Adrenal gland (tissue), 12 donors: ENCODE data around the gene HIRIP3. TPM values are rescaled to one million over a fixed set of nuclear protein-coding genes. Genes with fewer than 3 reads are reported as not detected.
A peak's percentile ranks its signal among the peaks of the same experiment; 100 is the strongest.

Source experiments
- DNase-seq, 7 donors: peaks; one replicate each; pipeline ENCODE4 v3.0.0-alpha.2; 2019 to 2020
- H3K27ac ChIP-seq, 5 donors: fragments of 200-600 bp; sonication (generic) in 4 of 5; 1 replicate in 3 of 5; 2 replicates in 2 of 5; pipeline versions ENCODE4 v1.5.1 to v1.8.0; 2016 to 2020; ENCODE audit warnings: mild to moderate bottlenecking in 1 of 5
- H3K27me3 ChIP-seq: fragments of 200-600 bp; 2 replicates; pipeline ENCODE4 v1.8.0; 2021
- H3K36me3 ChIP-seq, 2 donors: fragments of 200-600 bp; replicated peaks in 1 of 2; 1 replicate in 1 of 2; 2 replicates in 1 of 2; pipeline versions ENCODE4 v1.5.1 to v1.8.0; 2018 to 2022
- H3K4me1 ChIP-seq, 2 donors: fragments of 200-600 bp; replicated peaks in 1 of 2; 1 replicate in 1 of 2; 2 replicates in 1 of 2; pipeline versions ENCODE4 v1.5.1 to v1.8.0; 2018 to 2021
- H3K4me3 ChIP-seq, 4 donors: fragments of 200-600 bp; sonication (generic) in 3 of 4; one replicate each; pipeline ENCODE4 v1.5.1; 2016 to 2018
- H3K9me3 ChIP-seq, 3 donors: fragments of 200-600 bp; sonication (generic) in 1 of 3; replicated peaks in 1 of 3; 1 replicate in 2 of 3; 2 replicates in 1 of 3; pipeline versions ENCODE4 v1.5.1 to v1.8.0; 2016 to 2021
- POLR2A ChIP-seq, 2 donors: fragments of 450-650 bp; IDR thresholded peaks; one replicate each; pipeline ENCODE4 v1.6.1; 2017; ENCODE audit warnings: antibody characterized with exemption in 2 of 2, mild to moderate bottlenecking in 2 of 2, moderate library complexity in 1 of 2
- WGBS, 4 donors: extraction: QIAGEN DNeasy Blood & Tissue Kit in 2 of 4; methylation state at CpG; one replicate each; pipeline versions ENCODE4 v1.1.5 to v1.1.7; 2013 to 2017; 5-methylcytosine and 5-hydroxymethylcytosine counted together
- intact Hi-C, 2 donors: fragments of 100-400 bp; cut with DNase I; formaldehyde crosslinking; loops; one replicate each; pipeline versions ENCODE4 v1.14.1 to v1.15.0; 2022 to 2023
- polyA plus RNA-seq, 3 donors: library from polyadenylated mRNA; stranded (reverse); fragments of 200-250 nt in 2 of 3; fragments of 350-450 nt in 1 of 3; fragmentation: Illumina TruSeq in 1 of 3; extraction: RNeasy Lipid Tissue Mini Kit (QIAGEN cat#74804) in 1 of 3; gene quantifications; one replicate each; pipeline ENCODE4 v1.2.3, GENCODE V29; 2013 to 2014
- total RNA-seq, 9 donors: library from RNA; depleted of rRNA in 4 of 9; stranded (reverse); fragments of >200 nt in 4 of 9; fragments of 120-200 nt in 1 of 9; fragmentation: NEBNext Ultra II Directional in 1 of 9; extraction: Animal tissue kit (Norgen Biotek cat#: 25700) in 1 of 9; gene quantifications; one replicate each; pipeline versions ENCODE4 v1.1.0 to v1.2.4, GENCODE V29; 2013 to 2023
- TF ChIP-seq, protein P1 (sequence below), 6 experiments: fragments of 450-650 bp in 4 of 6; fragments of 200-600 bp in 2 of 6; sonication (generic) in 1 of 6; IDR thresholded peaks; 1 replicate in 5 of 6; 2 replicates in 1 of 6; pipeline versions ENCODE4 v1.5.1 to v1.8.0; 2016 to 2021; ENCODE audit warnings: antibody characterized with exemption in 6 of 6, mild to moderate bottlenecking in 2 of 6, moderate library complexity in 1 of 6
- donor health status: healthy with polysubstance abuse.
- donor health status: Bipolar disorder and iron deficiency.
- donor health status: DM: yes; HTN: yes; CAD: no.
- donor health status: DM: no; HTN: no; CAD: no.
- donor health status: DM: no; HTN: no; CAD: no.
- donor health status: DM: yes; HTN: yes; CAD: no.

HIRIP3 gene
- total and polyA plus RNA-seq, 12 donors: 11.0 to 35.0 (median 19.1) TPM

DNA sequence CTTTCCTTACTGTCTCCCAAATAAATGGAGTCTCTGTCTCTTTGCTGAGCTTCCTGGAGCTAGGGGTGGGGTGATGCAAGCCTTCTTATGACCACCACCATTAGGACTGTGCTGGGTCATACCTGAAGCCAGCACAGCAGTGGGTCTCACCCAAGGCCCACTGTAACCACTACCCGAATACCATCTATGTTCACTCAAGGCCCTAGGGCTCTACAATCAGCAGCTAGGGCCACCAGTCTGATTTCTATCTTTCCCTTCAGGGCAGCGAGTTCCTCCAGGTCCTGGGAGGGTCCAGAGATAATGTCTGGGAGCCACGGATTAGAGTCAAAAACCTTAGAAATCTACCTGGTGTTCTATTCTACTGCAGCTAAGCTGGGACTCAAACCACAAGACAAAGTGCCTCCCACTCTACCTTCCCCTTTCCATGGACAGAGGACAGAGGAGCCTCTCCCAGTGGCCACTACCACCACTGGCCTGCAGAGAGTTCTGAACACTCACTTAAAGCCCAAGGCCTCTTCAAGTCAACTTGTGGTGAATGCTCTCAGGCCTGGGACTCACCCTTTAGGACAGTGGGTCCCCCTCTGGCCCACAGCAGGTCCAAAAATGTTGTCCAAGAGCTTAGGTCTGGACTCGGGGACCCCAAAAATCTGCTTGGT is 44.5 kb downstream of the HIRIP3 start:
- no peak overlapping the region for H3K4me3 ChIP-seq
- no peaks in the 10 kb centered on the region for H3K36me3 ChIP-seq
- no peak for DNase-seq
- no peak overlapping the region for H3K27ac ChIP-seq
- H3K27me3 ChIP-seq: no peaks in the 10 kb centered on the region
- TF ChIP-seq POLR2A (IDR thresholded peaks at IDR 0.05): no peak
- TF ChIP-seq, protein P1, sequence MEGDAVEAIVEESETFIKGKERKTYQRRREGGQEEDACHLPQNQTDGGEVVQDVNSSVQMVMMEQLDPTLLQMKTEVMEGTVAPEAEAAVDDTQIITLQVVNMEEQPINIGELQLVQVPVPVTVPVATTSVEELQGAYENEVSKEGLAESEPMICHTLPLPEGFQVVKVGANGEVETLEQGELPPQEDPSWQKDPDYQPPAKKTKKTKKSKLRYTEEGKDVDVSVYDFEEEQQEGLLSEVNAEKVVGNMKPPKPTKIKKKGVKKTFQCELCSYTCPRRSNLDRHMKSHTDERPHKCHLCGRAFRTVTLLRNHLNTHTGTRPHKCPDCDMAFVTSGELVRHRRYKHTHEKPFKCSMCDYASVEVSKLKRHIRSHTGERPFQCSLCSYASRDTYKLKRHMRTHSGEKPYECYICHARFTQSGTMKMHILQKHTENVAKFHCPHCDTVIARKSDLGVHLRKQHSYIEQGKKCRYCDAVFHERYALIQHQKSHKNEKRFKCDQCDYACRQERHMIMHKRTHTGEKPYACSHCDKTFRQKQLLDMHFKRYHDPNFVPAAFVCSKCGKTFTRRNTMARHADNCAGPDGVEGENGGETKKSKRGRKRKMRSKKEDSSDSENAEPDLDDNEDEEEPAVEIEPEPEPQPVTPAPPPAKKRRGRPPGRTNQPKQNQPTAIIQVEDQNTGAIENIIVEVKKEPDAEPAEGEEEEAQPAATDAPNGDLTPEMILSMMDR (IDR thresholded peaks at IDR 0.05): no peak
- H3K9me3 ChIP-seq: no peaks in the 10 kb centered on the region
- intact Hi-C loops: no loop called here
- no peaks in the 10 kb centered on the region for H3K4me1 ChIP-seq
- WGBS, 4 donors: 84 to 93% (median 89%) methylated on average over 3 to 4 of the region's 4 CpGs

DNA sequence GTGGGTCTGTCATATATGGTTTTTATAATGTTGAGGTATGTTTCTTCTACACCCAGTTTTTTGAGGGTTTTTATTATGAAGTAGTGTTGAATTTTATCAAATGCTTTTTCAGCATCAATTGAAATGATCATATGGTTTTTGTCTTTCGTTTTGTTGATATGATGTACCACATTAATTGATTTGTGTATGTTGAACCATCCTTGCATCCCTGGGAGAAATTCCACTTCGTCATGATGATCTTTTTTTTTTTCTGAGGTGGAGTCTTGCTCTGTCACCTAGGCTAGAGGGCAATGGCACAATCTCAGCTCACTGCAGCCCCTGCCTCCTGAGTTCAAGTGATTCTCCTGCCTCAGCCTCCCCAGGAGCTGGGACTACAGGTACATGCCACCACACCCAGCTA is 47.5 kb downstream of the HIRIP3 start:
- Histone ChIP-seq H3K27me3 (no peaks in the 10 kb centered on the region), H3K36me3 (no peaks in the 10 kb centered on the region), H3K4me1 (no peaks in the 10 kb centered on the region), H3K4me3 (no peak overlapping the region), H3K9me3 (no peaks in the 10 kb centered on the region), H3K27ac (no peak overlapping the region)
- DNase-seq: no peak
- TF ChIP-seq, protein P1 (IDR thresholded peaks at IDR 0.05): no peak
- no peak for TF ChIP-seq POLR2A (IDR thresholded peaks at IDR 0.05)
- WGBS, 4 donors: 78 to 90% (median 84%) methylated on average over 2 of the region's 2 CpGs
- intact Hi-C loops: no loop called here

DNA sequence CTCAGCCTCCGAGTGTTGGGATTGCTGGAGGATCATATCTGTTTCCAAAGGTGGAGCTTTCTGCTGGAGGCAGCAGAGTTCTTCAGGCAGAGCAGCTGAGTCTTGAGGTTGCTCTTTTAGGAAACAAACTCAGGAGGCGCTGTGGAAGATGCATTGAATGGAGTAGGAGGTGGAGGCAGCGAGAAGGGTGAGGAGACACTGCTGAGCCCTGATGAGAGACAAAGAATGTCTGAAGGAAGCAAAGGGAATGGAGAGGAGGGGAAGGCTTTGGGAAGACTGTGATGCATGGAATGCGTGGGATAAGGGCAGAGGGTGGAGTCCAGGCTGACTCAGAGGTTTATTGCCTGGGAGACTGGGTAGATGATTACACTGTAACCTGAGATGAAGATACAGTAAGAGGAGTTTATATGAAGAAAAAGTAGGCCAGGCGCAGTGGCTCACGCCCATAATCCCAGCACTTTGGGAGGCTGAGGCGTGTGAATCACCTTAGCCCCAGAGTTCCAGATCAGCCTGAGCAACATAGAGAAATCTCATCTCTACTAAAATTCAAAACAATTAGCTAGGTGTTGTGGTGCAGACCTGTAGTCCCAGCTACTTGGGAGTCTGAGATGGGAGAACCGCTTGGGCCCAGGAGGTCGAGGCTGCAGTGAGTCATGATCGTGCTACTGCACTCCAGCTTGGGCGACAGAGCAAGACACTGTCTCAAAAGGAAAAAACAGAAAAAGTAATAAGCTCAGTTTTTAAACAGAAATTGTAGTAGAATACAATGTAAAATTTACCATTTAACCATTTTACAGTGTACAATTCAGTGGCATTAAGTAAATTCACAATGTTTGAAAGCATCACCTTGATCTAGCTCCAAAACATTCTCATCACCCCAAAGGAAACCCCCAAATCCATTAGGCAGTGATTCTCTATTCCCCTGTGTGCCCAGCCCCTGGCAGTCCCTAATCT is 51.3 kb downstream of the HIRIP3 start:
- 41 to 46% (median 44%) methylated on average over 11 of the region's 11 CpGs for WGBS, 4 donors
- DNase-seq: peak; percentile 46 to 84 (median 78)
- H3K9me3 ChIP-seq: no peaks in the 10 kb centered on the region
- no peaks in the 10 kb centered on the region for H3K27me3 ChIP-seq
- no peaks in the 10 kb centered on the region for H3K4me1 ChIP-seq
- intact Hi-C loops: no loop called here
- peak in 1 of 2 donors; percentile 51 for TF ChIP-seq POLR2A (IDR thresholded peaks at IDR 0.05)
- TF ChIP-seq, protein P1 (IDR thresholded peaks at IDR 0.05): peak in 1 of 6 experiments; percentile 10
- H3K27ac ChIP-seq: peak overlapping the region; percentile 59 to 87 (median 66)
- H3K4me3 ChIP-seq: no peak overlapping the region
- H3K36me3 ChIP-seq: no peaks in the 10 kb centered on the region

Other genes with a start within 250 kb of the HIRIP3 start
- 1 to 10 TPM in 4 of 9 donors, under 1 TPM in 5; 0.11 to 1.8 (median 0.97) TPM for gene C16orf54, start 249.6 kb downstream of the HIRIP3 start, total RNA-seq
- gene C16orf54, start 249.6 kb downstream of the HIRIP3 start, polyA plus RNA-seq: under 1 TPM; 0.22 to 0.72 (median 0.61) TPM
- gene ZG16, start 217.4 kb downstream of the HIRIP3 start, total RNA-seq: under 1 TPM in 2 of 9 donors, not detected in 7; 0.07 to 0.11 TPM
- gene ZG16, start 217.4 kb downstream of the HIRIP3 start, polyA plus RNA-seq: under 1 TPM in 2 of 3 donors, not detected in 1; 0.16 to 0.20 TPM
- 10 to 100 TPM in 8 of 9 donors, 1 to 10 TPM in 1; 8.8 to 33.6 (median 16.7) TPM for gene KIF22, start 204.9 kb downstream of the HIRIP3 start, total RNA-seq
- gene KIF22, start 204.9 kb downstream of the HIRIP3 start, polyA plus RNA-seq: 100 to 1,000 TPM in 2 of 3 donors, 1 to 10 TPM in 1; 9.1 to 127 (median 112) TPM
- 100 to 1,000 TPM in 7 of 9 donors, 10 to 100 TPM in 2; 78.8 to 247 (median 140) TPM for gene MAZ, start 189.1 kb downstream of the HIRIP3 start, total RNA-seq
- gene MAZ, start 189.1 kb downstream of the HIRIP3 start, polyA plus RNA-seq: 100 to 1,000 TPM; 108 to 304 (median 147) TPM
- 1 to 10 TPM in 8 of 9 donors, not detected in 1; 1.4 to 8.8 (median 2.2) TPM for gene PRRT2, start 183.4 kb downstream of the HIRIP3 start, total RNA-seq
- 10 to 100 TPM in 1 of 3 donors, 1 to 10 TPM in 1, under 1 TPM in 1; 0.97 to 32.0 (median 5.0) TPM for gene PRRT2, start 183.4 kb downstream of the HIRIP3 start, polyA plus RNA-seq
- 10 to 100 TPM; 17.1 to 47.1 (median 39.8) TPM for gene PAGR1, start 179.5 kb downstream of the HIRIP3 start, total RNA-seq
- 10 to 100 TPM; 14.2 to 89.1 (median 60.9) TPM for gene PAGR1, start 179.5 kb downstream of the HIRIP3 start, polyA plus RNA-seq
- 100 to 1,000 TPM in 8 of 9 donors, 10 to 100 TPM in 1; 73.9 to 492 (median 350) TPM for gene MVP, start 175.2 kb downstream of the HIRIP3 start, total RNA-seq
- gene MVP, start 175.2 kb downstream of the HIRIP3 start, polyA plus RNA-seq: 100 to 1,000 TPM; 200 to 470 (median 321) TPM
- gene CDIPT, start 132.4 kb downstream of the HIRIP3 start, total RNA-seq: 100 to 1,000 TPM in 7 of 9 donors, 10 to 100 TPM in 2; 84.7 to 203 (median 150) TPM
- gene CDIPT, start 132.4 kb downstream of the HIRIP3 start, polyA plus RNA-seq: 10 to 100 TPM; 44.9 to 89.0 (median 74.5) TPM
- gene SEZ6L2, start 96.1 kb downstream of the HIRIP3 start, total RNA-seq: 100 to 1,000 TPM in 1 of 9 donors, 10 to 100 TPM in 7, 1 to 10 TPM in 1; 7.5 to 302 (median 44.4) TPM
- 10 to 100 TPM; 14.5 to 20.1 (median 20.1) TPM for gene SEZ6L2, start 96.1 kb downstream of the HIRIP3 start, polyA plus RNA-seq
- 1 to 10 TPM in 7 of 9 donors, under 1 TPM in 2; 0.34 to 9.3 (median 4.4) TPM for gene ASPHD1, start 95.1 kb downstream of the HIRIP3 start, total RNA-seq
- 10 to 100 TPM in 1 of 3 donors, 1 to 10 TPM in 2; 2.4 to 15.8 (median 7.2) TPM for gene ASPHD1, start 95.1 kb downstream of the HIRIP3 start, polyA plus RNA-seq
- 10 to 100 TPM in 8 of 9 donors, 1 to 10 TPM in 1; 6.2 to 39.4 (median 20.6) TPM for gene KCTD13, start 69.4 kb downstream of the HIRIP3 start, total RNA-seq
- 10 to 100 TPM; 13.2 to 37.1 (median 33.3) TPM for gene KCTD13, start 69.4 kb downstream of the HIRIP3 start, polyA plus RNA-seq
- gene TMEM219, start 33.5 kb downstream of the HIRIP3 start, total RNA-seq: 100 to 1,000 TPM; 113 to 300 (median 190) TPM
- 100 to 1,000 TPM; 100 to 278 (median 272) TPM for gene TMEM219, start 33.5 kb downstream of the HIRIP3 start, polyA plus RNA-seq
- 10 to 100 TPM; 40.0 to 95.0 (median 73.4) TPM for gene TAOK2, start 21.7 kb downstream of the HIRIP3 start, total RNA-seq
- gene TAOK2, start 21.7 kb downstream of the HIRIP3 start, polyA plus RNA-seq: 100 to 1,000 TPM in 1 of 3 donors, 10 to 100 TPM in 2; 36.6 to 135 (median 51.0) TPM
- 100 to 1,000 TPM in 2 of 9 donors, 10 to 100 TPM in 7; 31.8 to 120 (median 71.2) TPM for gene INO80E, start 624 bp upstream of the HIRIP3 start, total RNA-seq
- gene INO80E, start 624 bp upstream of the HIRIP3 start, polyA plus RNA-seq: 100 to 1,000 TPM in 2 of 3 donors, 10 to 100 TPM in 1; 42.8 to 362 (median 103) TPM
- gene DOC2A, start 15.4 kb upstream of the HIRIP3 start, total RNA-seq: 10 to 100 TPM in 1 of 9 donors, 1 to 10 TPM in 5, under 1 TPM in 2, not detected in 1; 0.35 to 14.8 (median 2.8) TPM
- 10 to 100 TPM in 1 of 3 donors, 1 to 10 TPM in 1, under 1 TPM in 1; 0.60 to 33.0 (median 9.5) TPM for gene DOC2A, start 15.4 kb upstream of the HIRIP3 start, polyA plus RNA-seq
- gene C16orf92, start 27.6 kb upstream of the HIRIP3 start, total RNA-seq: not detected
- not detected for gene C16orf92, start 27.6 kb upstream of the HIRIP3 start, polyA plus RNA-seq
- gene TLCD3B, start 35.7 kb upstream of the HIRIP3 start, total RNA-seq: 1 to 10 TPM in 2 of 9 donors, under 1 TPM in 4, not detected in 3; 0.11 to 3.1 (median 0.61) TPM
- gene TLCD3B, start 35.7 kb upstream of the HIRIP3 start, polyA plus RNA-seq: 10 to 100 TPM in 1 of 3 donors, 1 to 10 TPM in 1, under 1 TPM in 1; 0.40 to 10.6 (median 1.8) TPM
- gene ALDOA, start 70.1 kb upstream of the HIRIP3 start, total RNA-seq: 1,000 to 10,000 TPM in 8 of 9 donors, 100 to 1,000 TPM in 1; 691 to 1,930 (median 1,545) TPM
- 1,000 to 10,000 TPM in 1 of 3 donors, 100 to 1,000 TPM in 2; 623 to 1,215 (median 899) TPM for gene ALDOA, start 70.1 kb upstream of the HIRIP3 start, polyA plus RNA-seq
- gene PPP4C, start 80.4 kb upstream of the HIRIP3 start, total RNA-seq: 100 to 1,000 TPM in 3 of 9 donors, 10 to 100 TPM in 6; 44.5 to 136 (median 75.6) TPM
- 10 to 100 TPM; 39.2 to 93.0 (median 87.1) TPM for gene PPP4C, start 80.4 kb upstream of the HIRIP3 start, polyA plus RNA-seq
- 1 to 10 TPM in 8 of 9 donors, under 1 TPM in 1; 0.44 to 3.4 (median 2.0) TPM for gene TBX6, start 96.3 kb upstream of the HIRIP3 start, total RNA-seq
- 1 to 10 TPM in 2 of 3 donors, under 1 TPM in 1; 0.22 to 5.1 (median 1.9) TPM for gene TBX6, start 96.3 kb upstream of the HIRIP3 start, polyA plus RNA-seq
- gene YPEL3, start 100.6 kb upstream of the HIRIP3 start, total RNA-seq: 100 to 1,000 TPM in 4 of 9 donors, 10 to 100 TPM in 5; 18.9 to 210 (median 85.1) TPM
- 100 to 1,000 TPM in 2 of 3 donors, 10 to 100 TPM in 1; 14.6 to 454 (median 310) TPM for gene YPEL3, start 100.6 kb upstream of the HIRIP3 start, polyA plus RNA-seq
- 1 to 10 TPM in 6 of 9 donors, under 1 TPM in 2, not detected in 1; 0.78 to 9.0 (median 2.6) TPM for gene GDPD3, start 117.9 kb upstream of the HIRIP3 start, total RNA-seq
- 10 to 100 TPM in 1 of 3 donors, 1 to 10 TPM in 2; 1.0 to 17.6 (median 5.8) TPM for gene GDPD3, start 117.9 kb upstream of the HIRIP3 start, polyA plus RNA-seq
- 100 to 1,000 TPM in 4 of 9 donors, 10 to 100 TPM in 5; 31.4 to 129 (median 99.9) TPM for gene MAPK3, start 127.6 kb upstream of the HIRIP3 start, total RNA-seq
- 100 to 1,000 TPM in 1 of 3 donors, 10 to 100 TPM in 2; 53.2 to 133 (median 66.0) TPM for gene MAPK3, start 127.6 kb upstream of the HIRIP3 start, polyA plus RNA-seq
- gene CORO1A, start 188.0 kb upstream of the HIRIP3 start, total RNA-seq: 10 to 100 TPM in 8 of 9 donors, 1 to 10 TPM in 1; 3.3 to 69.1 (median 39.6) TPM
- gene CORO1A, start 188.0 kb upstream of the HIRIP3 start, polyA plus RNA-seq: 10 to 100 TPM in 2 of 3 donors, 1 to 10 TPM in 1; 4.1 to 87.7 (median 56.2) TPM
- 100 to 1,000 TPM in 6 of 9 donors, 10 to 100 TPM in 3; 55.1 to 449 (median 143) TPM for gene BOLA2B, start 198.0 kb upstream of the HIRIP3 start, total RNA-seq
- gene BOLA2B, start 198.0 kb upstream of the HIRIP3 start, polyA plus RNA-seq: 100 to 1,000 TPM in 2 of 3 donors, 10 to 100 TPM in 1; 96.4 to 329 (median 250) TPM
- 10 to 100 TPM; 12.4 to 87.5 (median 40.3) TPM for gene SLX1A, start 198.3 kb upstream of the HIRIP3 start, total RNA-seq
- gene SLX1A, start 198.3 kb upstream of the HIRIP3 start, polyA plus RNA-seq: 100 to 1,000 TPM in 2 of 3 donors, 1 to 10 TPM in 1; 7.9 to 195 (median 169) TPM
- gene SULT1A3, start 203.6 kb upstream of the HIRIP3 start, total RNA-seq: 10 to 100 TPM in 6 of 9 donors, 1 to 10 TPM in 3; 4.3 to 15.8 (median 12.7) TPM
- gene SULT1A3, start 203.6 kb upstream of the HIRIP3 start, polyA plus RNA-seq: 100 to 1,000 TPM in 1 of 3 donors, 10 to 100 TPM in 1, 1 to 10 TPM in 1; 3.5 to 125 (median 58.7) TPM